BE2C (cell line): ENCODE data around the gene KCNH6.

ENCODE experiments used
- DNase-seq: peaks from one replicate; pipeline ENCODE4 v3.0.0-alpha.2; 2020
- H3K27me3 ChIP-seq: fragments of 250-450 bp; sonication (Bioruptor Pico); 2 replicates; pipeline ENCODE4 v1.5.1; 2020; ENCODE audit warnings: mild to moderate bottlenecking
- H3K36me3 ChIP-seq: fragments of 250-450 bp; sonication (Bioruptor Pico); 2 replicates; pipeline ENCODE4 v1.5.1; 2020; ENCODE audit warnings: mild to moderate bottlenecking
- H3K4me1 ChIP-seq: fragments of 250-450 bp; sonication (Bioruptor Pico); 2 replicates; pipeline ENCODE4 v1.5.1; 2020
- H3K4me3 ChIP-seq: 2 replicates; pipeline ENCODE4 v1.5.1; 2011; ENCODE audit warnings: low read depth, low read length
- H3K9me3 ChIP-seq: fragments of 250-450 bp; sonication (Bioruptor Pico); 2 replicates; pipeline ENCODE4 v1.5.1; 2020
- CTCF ChIP-seq: IDR thresholded peaks from 2 replicates; pipeline ENCODE4 v1.5.1; 2012; ENCODE audit warnings: mild to moderate bottlenecking, low read depth, low read length

The KCNH6 gene

GRCh38 chr17:63587770-63588169 lies 64.6 kb downstream of the KCNH6 start:
- TF ChIP-seq CTCF = no peak
- no peak for DNase-seq
- H3K4me3 ChIP-seq = no peak overlapping the region
- no peaks in the 10 kb centered on the region for H3K27me3 ChIP-seq
- H3K36me3 ChIP-seq = peaks cover 90% of the 10 kb centered on the region
- H3K9me3 ChIP-seq = no peaks in the 10 kb centered on the region
- no peaks in the 10 kb centered on the region for H3K4me1 ChIP-seq

- Histone ChIP-seq H3K4me3 (no peak overlapping the region), H3K27me3 (no peaks in the 10 kb centered on the region), H3K9me3 (no peaks in the 10 kb centered on the region), H3K4me1 (no peaks in the 10 kb centered on the region), H3K36me3 (peaks cover 88% of the 10 kb centered on the region)
- no peak for DNase-seq
- TF ChIP-seq CTCF = no peak
Measured at GRCh38 chr17:63588797-63589196, 65.6 kb downstream of the KCNH6 start.

GRCh38 chr17:63589646-63590045 lies 66.5 kb downstream of the KCNH6 start:
- no peak for TF ChIP-seq CTCF
- Histone ChIP-seq H3K27me3 (no peaks in the 10 kb centered on the region), H3K9me3 (no peaks in the 10 kb centered on the region), H3K4me1 (no peaks in the 10 kb centered on the region), H3K36me3 (peaks cover 91% of the 10 kb centered on the region), H3K4me3 (no peak overlapping the region)
- DNase-seq = no peak

GRCh38 chr17:63592797-63593196 lies 69.6 kb downstream of the KCNH6 start:
- H3K36me3 ChIP-seq = peaks cover 70% of the 10 kb centered on the region
- no peak for TF ChIP-seq CTCF
- H3K4me3 ChIP-seq = no peak overlapping the region
- H3K9me3 ChIP-seq = no peaks in the 10 kb centered on the region
- no peaks in the 10 kb centered on the region for H3K27me3 ChIP-seq
- H3K4me1 ChIP-seq = no peaks in the 10 kb centered on the region
- DNase-seq = no peak

- H3K4me1 ChIP-seq = peaks cover 2% of the 10 kb centered on the region; the same call in 1 of the 2 replicates
- no peak for DNase-seq
- no peak for TF ChIP-seq CTCF
- no peaks in the 10 kb centered on the region for H3K9me3 ChIP-seq
- H3K36me3 ChIP-seq = peaks cover 49% of the 10 kb centered on the region
- H3K4me3 ChIP-seq = no peak overlapping the region
- no peaks in the 10 kb centered on the region for H3K27me3 ChIP-seq
Measured at GRCh38 chr17:63595132-63595531, 72.0 kb downstream of the KCNH6 start.
